GM18520 (cell line): ENCODE data around the gene CTNNBIP1.

ENCODE experiments used
- ATAC-seq: cut with Tn5 transposase; IDR thresholded peaks from one replicate; pipeline ENCODE4 v1.9.1; 2021; ENCODE audit not compliant: unreplicated experiment

CTNNBIP1 gene

GRCh38 chr1:9858293-9859035 is 51.6 kb downstream of the CTNNBIP1 start:
- no peak for ATAC-seq

- ATAC-seq = no peak
Observed at GRCh38 chr1:9855186-9855585, 54.9 kb downstream of the CTNNBIP1 start.

- ATAC-seq = no peak
Observed at GRCh38 chr1:9853249-9853595, 56.8 kb downstream of the CTNNBIP1 start.

GRCh38 chr1:9852410-9853248 is 57.4 kb downstream of the CTNNBIP1 start:
- no peak for ATAC-seq

- ATAC-seq = no peak
Observed at GRCh38 chr1:9852004-9852403, 58.1 kb downstream of the CTNNBIP1 start.

- no peak for ATAC-seq
Observed at GRCh38 chr1:9850442-9851162, 59.5 kb downstream of the CTNNBIP1 start.

- ATAC-seq = no peak
Observed at GRCh38 chr1:9849691-9850441, 60.2 kb downstream of the CTNNBIP1 start.

- no peak for ATAC-seq
Observed at GRCh38 chr1:9848022-9848421, 62.0 kb downstream of the CTNNBIP1 start.

- no peak for ATAC-seq
Observed at GRCh38 chr1:9847269-9847668, 62.8 kb downstream of the CTNNBIP1 start.

GRCh38 chr1:9846611-9847171 is 63.4 kb downstream of the CTNNBIP1 start:
- no peak for ATAC-seq

GRCh38 chr1:9845914-9846313 is 64.2 kb downstream of the CTNNBIP1 start:
- no peak for ATAC-seq

GRCh38 chr1:9844756-9845155 is 65.3 kb downstream of the CTNNBIP1 start:
- ATAC-seq = no peak

- no peak for ATAC-seq
Observed at GRCh38 chr1:9844106-9844505, 66.0 kb downstream of the CTNNBIP1 start.

- ATAC-seq = no peak
Observed at GRCh38 chr1:9843576-9843945, 66.5 kb downstream of the CTNNBIP1 start.

- ATAC-seq = no peak
Observed at GRCh38 chr1:9842781-9843575, 67.1 kb downstream of the CTNNBIP1 start.

GRCh38 chr1:9842073-9842711 is 67.9 kb downstream of the CTNNBIP1 start:
- ATAC-seq = no peak

GRCh38 chr1:9841460-9841859 is 68.6 kb downstream of the CTNNBIP1 start:
- ATAC-seq = no peak

GRCh38 chr1:9840176-9840575 is 69.9 kb downstream of the CTNNBIP1 start:
- ATAC-seq = no peak

- ATAC-seq = no peak
Observed at GRCh38 chr1:9838946-9839345, 71.1 kb downstream of the CTNNBIP1 start.

GRCh38 chr1:9836632-9836960 is 73.5 kb downstream of the CTNNBIP1 start:
- ATAC-seq = no peak
